K562 (cell line): Measurements from ENCODE around the gene TIGD1. TPM values are rescaled to one million over a fixed set of nuclear protein-coding genes. Genes with fewer than 3 reads are reported as not detected.

Experiments
- ATAC-seq: fragments of 200-7000 bp; cut with Tn5 transposase; 3 replicates; pipeline ENCODE4 v1.9.1; 2020; ENCODE audit warnings: moderate library complexity
- BruUV-seq: library from RNA; stranded (reverse); fragments of 400-500 nt; replicated peaks from 2 replicates; lab custom pipeline; 2021; lab: Mats Ljungman, UMichigan
- CTCF ChIA-PET: fragments of 300-600 bp; formaldehyde crosslinking; extraction: SDS; loops from one replicate; lab custom pipeline; 2021; ENCODE audit warnings: low intra/inter-chr PET ratio; lab: Yijun Ruan, JAX
- POLR2A ChIA-PET: fragments of 300-600, 350-650 bp; sonication (Branson Sonifier 250); formaldehyde crosslinking; extraction: SDS; loops from one replicate; lab custom pipeline; 2021; ENCODE audit warnings: antibody characterized with exemption, inconsistent platforms; lab: Yijun Ruan, JAX
- DNase-seq, 4 experiments: peaks; one replicate each; pipeline versions ENCODE4 v3.0.0 to v3.0.0-alpha.2; 2011 to 2018; ENCODE audit warnings: low spot score in 3 of 4, mixed read lengths in 3 of 4; ENCODE audit errors: extremely low read depth in 1 of 4
- FAIRE-seq: peaks from 2 replicates; lab custom pipeline; 2011; peaks lifted over from hg19 to GRCh38; lab: Jason Lieb, UNC
- H2AFZ ChIP-seq: 2 replicates; pipeline ENCODE4 v1.6.0; 2011; ENCODE audit warnings: low read depth, low read length, control low read depth, inconsistent platforms
- H3K27ac ChIP-seq: fragments of 200-600 bp; 3 replicates; pipeline ENCODE4 v1.8.0; 2011; ENCODE audit warnings: low read depth, mild to moderate bottlenecking, control low read depth, inconsistent platforms, low read length, moderate library complexity, mixed read lengths; ENCODE audit errors: extremely low read depth
- H3K27me3 ChIP-seq, 2 experiments: fragments of 300-600 bp in 1 of 2; 2 replicates in 1 of 2; 3 replicates in 1 of 2; pipeline versions ENCODE4 v1.6.0 to v1.8.0; 2011; ENCODE audit warnings: inconsistent platforms in 2 of 2, low read length in 2 of 2, mild to moderate bottlenecking in 1 of 2, mixed read lengths in 1 of 2, moderate library complexity in 1 of 2; ENCODE audit not compliant: control insufficient read depth in 2 of 2, insufficient read depth in 2 of 2
- H3K36me3 ChIP-seq: fragments of 300-600 bp; 3 replicates; pipeline ENCODE4 v1.8.0; 2011; ENCODE audit warnings: mild to moderate bottlenecking, low read length, inconsistent platforms; ENCODE audit not compliant: control insufficient read depth, insufficient read depth
- H3K4me1 ChIP-seq, 2 experiments: fragments of 200-600 bp in 1 of 2; replicated peaks in 1 of 2; 2 replicates in 1 of 2; 3 replicates in 1 of 2; pipeline versions ENCODE4 v1.5.1 to v1.8.0; 2011; ENCODE audit warnings: inconsistent platforms in 2 of 2, low read length in 2 of 2, mild to moderate bottlenecking in 1 of 2, mixed read lengths in 1 of 2, moderate library complexity in 1 of 2; ENCODE audit not compliant: control insufficient read depth in 2 of 2, insufficient read depth in 2 of 2
- H3K4me2 ChIP-seq: 2 replicates; pipeline ENCODE4 v1.6.1; 2011; ENCODE audit warnings: low read length, control low read depth, inconsistent platforms, mixed read lengths; ENCODE audit not compliant: insufficient read depth
- H3K4me3 ChIP-seq: fragments of 200-600 bp; sonication (generic), shearing (Covaris generic); 2 replicates; pipeline ENCODE4 v1.5.1; 2016; ENCODE audit warnings: control low read depth, inconsistent platforms
- H3K79me2 ChIP-seq: fragments of 200-600 bp; 3 replicates; pipeline ENCODE4 v1.8.0; 2011; ENCODE audit warnings: low read length, inconsistent platforms; ENCODE audit not compliant: control insufficient read depth, insufficient read depth
- H3K9ac ChIP-seq, 2 experiments: 2 replicates each; pipeline versions ENCODE4 v1.6.0 to v1.6.1; 2011; ENCODE audit warnings: low read depth in 2 of 2, low read length in 2 of 2, control low read depth in 1 of 2, inconsistent platforms in 1 of 2, mild to moderate bottlenecking in 1 of 2, mixed read lengths in 1 of 2; ENCODE audit not compliant: insufficient read depth in 1 of 2
- H3K9me1 ChIP-seq: one replicate; pipeline ENCODE4 v1.6.0; 2011; ENCODE audit warnings: inconsistent platforms, mild to moderate bottlenecking, low read length, moderate library complexity; ENCODE audit not compliant: control insufficient read depth, insufficient read depth
- H3K9me3 ChIP-seq: replicated peaks from 2 replicates; pipeline ENCODE4 v1.5.1; 2011; ENCODE audit warnings: low read depth, low read length, inconsistent platforms; ENCODE audit not compliant: control insufficient read depth, insufficient read depth
- H4K20me1 ChIP-seq: replicated peaks from 2 replicates; pipeline ENCODE4 v1.6.1; 2011; ENCODE audit warnings: low read length, inconsistent platforms, mixed read lengths; ENCODE audit not compliant: control insufficient read depth, insufficient read depth
- NFYB ChIP-seq: IDR thresholded peaks from 2 replicates; pipeline ENCODE4 v1.6.1; 2011; ENCODE audit warnings: mild to moderate bottlenecking, moderate library complexity; ENCODE audit not compliant: insufficient read length; ENCODE audit errors: extremely low read depth
- OTX1 ChIP-seq: fragments of 450-650 bp; formaldehyde crosslinking; IDR thresholded peaks from 2 replicates; pipeline ENCODE4 v1.4.0; 2022; ENCODE audit warnings: mild to moderate bottlenecking
- POU5F1 ChIP-seq: fragments of 150-350 bp; IDR thresholded peaks from 2 replicates; pipeline ENCODE4 v1.6.1; 2014; ENCODE audit warnings: borderline replicate concordance, low read length, low read depth, mild to moderate bottlenecking; ENCODE audit not compliant: partially characterized antibody
- RCOR1 ChIP-seq, 2 experiments: IDR thresholded peaks; 2 replicates each; pipeline ENCODE4 v1.6.1; 2012; ENCODE audit warnings: low read depth in 2 of 2, low read length in 2 of 2, borderline replicate concordance in 1 of 2, improper control_type of control experiment in 1 of 2
- XRCC3 ChIP-seq: fragments of 450-650 bp; IDR thresholded peaks from 2 replicates; pipeline ENCODE4 v1.6.1; 2017; ENCODE audit warnings: mild to moderate bottlenecking, moderate library complexity
- ZNF134 ChIP-seq: fragments of 250-450 bp; sonication (Bioruptor Pico); conservative IDR thresholded peaks from 2 replicates; pipeline ENCODE4 v1.4.0; 2020
- ZNF212 ChIP-seq: fragments of 450-650 bp; formaldehyde crosslinking; IDR thresholded peaks from 2 replicates; pipeline ENCODE4 v1.4.0; 2020; ENCODE audit warnings: mild to moderate bottlenecking
- ZNF263 ChIP-seq: sonication (generic); formaldehyde crosslinking; IDR thresholded peaks from 2 replicates; pipeline ENCODE4 v1.8.0; 2022; ENCODE audit warnings: mild to moderate bottlenecking, missing genetic modification reagents, borderline replicate concordance
- WGBS: fragments of 100-300 bp; shearing (Covaris generic); methylation state at CpG from one replicate; pipeline ENCODE4 v1.1.6; 2016; ENCODE audit warnings: low coverage, mixed read lengths; ENCODE audit not compliant: insufficient coverage; ENCODE audit errors: missing lambda C conversion rate; 5-methylcytosine and 5-hydroxymethylcytosine counted together
- in situ Hi-C: fragments of 300-500 bp; cut with MboI; formaldehyde crosslinking; loops from 4 replicates; pipeline ENCODE4 v1.15.0; 2018; ENCODE audit warnings: inconsistent platforms, mixed read lengths
- intact Hi-C: fragments of 100-400 bp; cut with micrococcal nuclease; formaldehyde crosslinking; loops from 2 replicates; pipeline ENCODE4 v1.14.2; 2022
- polyA plus RNA-seq, 8 experiments: library from polyadenylated mRNA; depleted of rRNA in 4 of 8; stranded (reverse) in 5 of 8; unstranded in 3 of 8; fragments of >200 nt; fragmentation: Nextera tagmentation in 2 of 8; fragmentation: Illumina TruSeq in 1 of 8; extraction: Ambion mirVana in 2 of 8; extraction: Trizol in 1 of 8; gene quantifications; 2 replicates each; pipeline versions ENCODE4 v1.2.1 to v1.2.3, GENCODE V29; 2011 to 2014; ENCODE audit warnings: inconsistent platforms in 1 of 8, missing spikeins in 1 of 8
- total RNA-seq, 7 experiments: library from RNA; depleted of rRNA in 6 of 7; stranded (reverse); fragments of >200 nt in 6 of 7; fragmentation: Illumina TruSeq in 2 of 7; extraction: Trizol in 2 of 7; gene quantifications; 2 replicates each; pipeline versions ENCODE4 v1.2.1 to v1.2.3, GENCODE V29; 2011 to 2021; ENCODE audit warnings: low replicate concordance in 1 of 7
- TF ChIP-seq, protein P1 (sequence below), 3 experiments: fragments of 200-800 bp in 1 of 3; fragments of 250-450 bp in 1 of 3; fragments of 450-650 bp in 1 of 3; sonication (Bioruptor Pico) in 1 of 3; sonication (Bioruptor generic) in 1 of 3; formaldehyde crosslinking in 1 of 3; IDR thresholded peaks; 2 replicates each; pipeline versions ENCODE4 v1.6.1 to v1.8.0; 2016 to 2022; ENCODE audit warnings: mild to moderate bottlenecking in 2 of 3, missing genetic modification characterization in 2 of 3, missing compliant biosample characterization in 1 of 3, moderate library complexity in 1 of 3

The TIGD1 gene
- total and polyA plus RNA-seq, 9 of the 15 experiments (the other 6 are each of a cell fraction or from before 2014, with no cell fraction given): 2.0 to 10.1 (median 6.6) TPM

DNA sequence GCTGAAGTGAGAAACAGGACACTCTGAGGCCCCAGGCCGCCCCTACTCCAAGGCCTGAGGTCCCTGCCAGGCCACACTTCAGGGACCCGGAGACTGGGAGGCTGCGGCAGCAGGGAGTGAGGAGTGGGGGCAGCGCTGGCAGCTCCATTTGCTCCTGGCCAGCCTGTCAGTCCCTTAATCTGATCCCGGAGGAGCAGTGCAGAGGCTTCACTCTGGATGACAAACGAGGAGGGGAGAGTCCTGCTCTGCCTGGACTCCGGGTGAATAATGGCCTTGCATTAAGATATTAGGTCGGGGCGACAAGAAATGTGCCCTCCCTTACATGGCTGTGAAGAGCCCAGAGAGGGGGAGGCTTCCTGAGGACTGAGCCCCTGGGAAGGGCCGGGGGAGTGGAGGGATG lies 44.5 kb downstream of the TIGD1 start:
- Histone ChIP-seq H3K4me1 (peaks cover 0 to 13% of the 10 kb centered on the region in 2 experiments; a peak in 2 of 5 replicates), H3K36me3 (no peaks in the 10 kb centered on the region), H3K79me2 (no peaks in the 10 kb centered on the region), H3K27me3 (peaks cover 3 to 46% of the 10 kb centered on the region in 2 experiments; a peak in 2 of 5 replicates), H3K4me3 (no peak overlapping the region), H3K4me2 (no peak overlapping the region), H3K9ac (no peak overlapping the region), H4K20me1 (no peaks in the 10 kb centered on the region), H3K27ac (no peak overlapping the region), H3K9me3 (no peaks in the 10 kb centered on the region), H3K9me1 (no peaks in the 10 kb centered on the region), H2AFZ (no peak overlapping the region)
- ChIA-PET POLR2A (no interaction called here), CTCF (no interaction called here)
- TF ChIP-seq ZNF263 (no peak), XRCC3 (no peak), OTX1 (no peak), RCOR1 (IDR thresholded peaks at IDR 0.05; ENCODE audit: borderline replicate concordance in 1 of 2, low read depth in 2 of 2, low read length in 2 of 2) (no peak), NFYB (no peak), ZNF212 (CRISPR knock-in tag) (no peak), POU5F1 (no peak), ZNF134 (CRISPR knock-in tag) (no peak)
- TF ChIP-seq, protein P1, sequence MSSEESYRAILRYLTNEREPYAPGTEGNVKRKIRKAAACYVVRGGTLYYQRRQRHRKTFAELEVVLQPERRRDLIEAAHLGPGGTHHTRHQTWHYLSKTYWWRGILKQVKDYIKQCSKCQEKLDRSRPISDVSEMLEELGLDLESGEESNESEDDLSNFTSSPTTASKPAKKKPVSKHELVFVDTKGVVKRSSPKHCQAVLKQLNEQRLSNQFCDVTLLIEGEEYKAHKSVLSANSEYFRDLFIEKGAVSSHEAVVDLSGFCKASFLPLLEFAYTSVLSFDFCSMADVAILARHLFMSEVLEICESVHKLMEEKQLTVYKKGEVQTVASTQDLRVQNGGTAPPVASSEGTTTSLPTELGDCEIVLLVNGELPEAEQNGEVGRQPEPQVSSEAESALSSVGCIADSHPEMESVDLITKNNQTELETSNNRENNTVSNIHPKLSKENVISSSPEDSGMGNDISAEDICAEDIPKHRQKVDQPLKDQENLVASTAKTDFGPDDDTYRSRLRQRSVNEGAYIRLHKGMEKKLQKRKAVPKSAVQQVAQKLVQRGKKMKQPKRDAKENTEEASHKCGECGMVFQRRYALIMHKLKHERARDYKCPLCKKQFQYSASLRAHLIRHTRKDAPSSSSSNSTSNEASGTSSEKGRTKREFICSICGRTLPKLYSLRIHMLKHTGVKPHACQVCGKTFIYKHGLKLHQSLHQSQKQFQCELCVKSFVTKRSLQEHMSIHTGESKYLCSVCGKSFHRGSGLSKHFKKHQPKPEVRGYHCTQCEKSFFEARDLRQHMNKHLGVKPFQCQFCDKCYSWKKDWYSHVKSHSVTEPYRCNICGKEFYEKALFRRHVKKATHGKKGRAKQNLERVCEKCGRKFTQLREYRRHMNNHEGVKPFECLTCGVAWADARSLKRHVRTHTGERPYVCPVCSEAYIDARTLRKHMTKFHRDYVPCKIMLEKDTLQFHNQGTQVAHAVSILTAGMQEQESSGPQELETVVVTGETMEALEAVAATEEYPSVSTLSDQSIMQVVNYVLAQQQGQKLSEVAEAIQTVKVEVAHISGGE (CRISPR knock-in tag; IDR thresholded peaks at IDR 0.05): no peak
- FAIRE-seq (no peak), ATAC-seq (no peak), DNase-seq (no peak)
- in situ Hi-C loops (no loop called here), intact Hi-C loops (no loop called here)
- 0% methylated on average over 3 of the region's 10 CpGs for WGBS
- BruUV-seq: no TSS peak
